Left renal pelvis (tissue), 4 donors: Measurements from ENCODE around the gene TKTL1. TPM values are rescaled to one million over a fixed set of nuclear protein-coding genes. Genes with fewer than 3 reads are reported as not detected.
"Not testable (repeated sequence)": the region's sequence is repeated elsewhere in the genome, so short reads cannot be mapped to it uniquely, and the experiment has no call there.

Experiments
- DNase-seq, 4 donors: peaks; one replicate each; pipeline ENCODE4 v3.0.0-alpha.2; 2013; ENCODE audit warnings: low read depth in 4 of 4, low spot score in 3 of 4
- polyA plus RNA-seq, 4 donors: library from polyadenylated mRNA; unstranded; fragments of 120-200 nt; gene quantifications; one replicate each; pipeline ENCODE4 v1.2.1, GENCODE V29; 2013; ENCODE audit not compliant: insufficient read length in 4 of 4

TKTL1 gene
- polyA plus RNA-seq, result under 1 TPM; 0.22 to 0.33 (median 0.25) TPM

GRCh38 chrX:154295664-154296310 is at the start of gene TKTL1:
TKTL1 (plus strand) TSS chrX:154295795; CDS start chrX:154295860, 65 bp downstream.
- no peak for DNase-seq

DNA sequence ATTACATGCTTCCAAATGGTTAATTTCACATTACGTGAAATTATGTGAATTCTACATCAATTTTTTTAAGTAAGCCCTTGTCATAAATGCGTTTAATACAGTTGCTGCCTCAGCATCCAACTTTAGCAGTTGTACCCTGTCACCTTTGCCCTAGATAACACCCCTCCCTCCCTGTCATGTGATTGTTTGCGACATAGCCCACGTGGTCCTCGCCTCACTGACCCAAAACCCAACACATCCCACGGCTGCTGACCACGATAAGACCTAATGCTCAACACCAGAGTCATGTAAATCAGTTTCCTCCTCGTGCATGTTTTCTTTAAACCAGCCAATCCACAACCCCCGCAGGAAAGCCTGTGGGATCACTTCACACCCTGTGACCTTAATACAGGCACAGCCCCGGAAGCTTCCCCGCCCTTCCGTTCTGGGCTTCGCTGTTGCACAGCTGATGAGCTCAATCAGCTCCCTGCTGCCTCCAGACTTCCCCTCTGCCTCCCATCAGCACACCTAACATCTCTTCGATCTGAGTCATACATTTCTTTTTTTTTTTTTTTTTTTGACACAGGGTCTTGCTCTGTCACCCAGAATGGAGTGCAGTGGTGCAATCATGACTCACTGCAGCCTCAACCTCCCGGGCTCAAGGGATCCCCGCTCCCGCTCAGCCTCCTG is 48.1 kb upstream of the TKTL1 start:
- DNase-seq, result not testable (repeated sequence)

GRCh38 chrX:154248076-154248475 is 47.5 kb upstream of the TKTL1 start:
- DNase-seq, result not testable (repeated sequence)

DNA sequence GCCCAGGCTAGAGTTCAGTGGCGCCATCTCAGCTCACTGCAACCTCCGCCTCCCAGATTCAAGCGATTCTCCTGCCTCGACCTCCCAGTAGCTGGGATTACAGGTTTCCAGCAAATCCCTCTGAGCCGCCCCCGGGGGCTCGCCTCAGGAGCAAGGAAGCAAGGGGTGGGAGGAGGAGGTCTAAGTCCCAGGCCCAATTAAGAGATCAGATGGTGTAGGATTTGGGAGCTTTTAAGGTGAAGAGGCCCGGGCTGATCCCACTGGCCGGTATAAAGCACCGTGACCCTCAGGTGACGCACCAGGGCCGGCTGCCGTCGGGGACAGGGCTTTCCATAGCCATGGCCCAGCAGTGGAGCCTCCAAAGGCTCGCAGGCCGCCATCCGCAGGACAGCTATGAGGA is 38.3 kb upstream of the TKTL1 start, which contains the start of gene OPN1MW3:
Gene OPN1MW3 (plus strand): TSS at position 301 of the 400 bp plus-strand sequence. CDS start 38 bp downstream, at position 339.
- DNase-seq, result not testable (repeated sequence)

DNA sequence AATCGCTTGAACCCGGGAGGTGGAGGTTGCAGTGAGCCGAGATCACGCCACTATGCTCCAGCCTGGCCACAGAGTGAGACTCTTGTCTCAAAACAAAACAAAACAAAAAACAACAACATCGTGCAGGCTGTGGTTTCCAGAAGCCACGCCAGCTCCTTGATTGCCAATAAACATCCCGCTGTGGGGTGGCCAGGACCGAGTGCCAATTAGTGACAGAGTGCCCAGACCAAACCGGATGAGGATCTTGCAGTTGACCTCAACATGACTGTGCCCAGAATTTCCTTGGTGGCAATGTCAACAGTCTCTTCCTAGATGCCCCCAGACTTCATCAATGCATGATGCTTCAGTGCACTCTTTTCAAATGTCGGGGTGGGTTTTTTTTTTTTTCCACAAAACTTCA is 36.9 kb upstream of the TKTL1 start:
- DNase-seq, result not testable (repeated sequence)

- not testable (repeated sequence) for DNase-seq
Measured at GRCh38 chrX:154263072-154263471, 32.5 kb upstream of the TKTL1 start.

GRCh38 chrX:154269245-154269644 is 26.4 kb upstream of the TKTL1 start:
- not testable (repeated sequence) for DNase-seq

DNA sequence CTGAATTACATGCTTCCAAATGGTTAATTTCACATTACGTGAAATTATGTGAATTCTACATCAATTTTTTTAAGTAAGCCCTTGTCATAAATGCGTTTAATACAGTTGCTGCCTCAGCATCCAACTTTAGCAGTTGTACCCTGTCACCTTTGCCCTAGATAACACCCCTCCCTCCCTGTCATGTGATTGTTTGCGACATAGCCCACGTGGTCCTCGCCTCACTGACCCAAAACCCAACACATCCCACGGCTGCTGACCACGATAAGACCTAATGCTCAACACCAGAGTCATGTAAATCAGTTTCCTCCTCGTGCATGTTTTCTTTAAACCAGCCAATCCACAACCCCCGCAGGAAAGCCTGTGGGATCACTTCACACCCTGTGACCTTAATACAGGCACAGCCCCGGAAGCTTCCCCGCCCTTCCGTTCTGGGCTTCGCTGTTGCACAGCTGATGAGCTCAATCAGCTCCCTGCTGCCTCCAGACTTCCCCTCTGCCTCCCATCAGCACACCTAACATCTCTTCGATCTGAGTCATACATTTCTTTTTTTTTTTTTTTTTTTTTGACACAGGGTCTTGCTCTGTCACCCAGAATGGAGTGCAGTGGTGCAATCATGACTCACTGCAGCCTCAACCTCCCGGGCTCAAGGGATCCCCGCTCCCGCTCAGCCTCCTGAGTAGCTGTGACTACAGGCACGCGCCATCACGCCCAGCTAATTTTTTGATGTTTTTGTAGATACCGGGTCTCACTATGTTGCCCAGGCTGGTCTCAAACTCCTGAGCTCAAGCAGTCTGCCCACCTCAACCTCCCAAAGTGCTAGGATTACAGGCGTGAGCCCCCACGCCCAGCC is 10.9 kb upstream of the TKTL1 start:
- DNase-seq, result not testable (repeated sequence)

- DNase-seq, result not testable (repeated sequence)
Measured at GRCh38 chrX:154286406-154286805, 9.2 kb upstream of the TKTL1 start.

DNA sequence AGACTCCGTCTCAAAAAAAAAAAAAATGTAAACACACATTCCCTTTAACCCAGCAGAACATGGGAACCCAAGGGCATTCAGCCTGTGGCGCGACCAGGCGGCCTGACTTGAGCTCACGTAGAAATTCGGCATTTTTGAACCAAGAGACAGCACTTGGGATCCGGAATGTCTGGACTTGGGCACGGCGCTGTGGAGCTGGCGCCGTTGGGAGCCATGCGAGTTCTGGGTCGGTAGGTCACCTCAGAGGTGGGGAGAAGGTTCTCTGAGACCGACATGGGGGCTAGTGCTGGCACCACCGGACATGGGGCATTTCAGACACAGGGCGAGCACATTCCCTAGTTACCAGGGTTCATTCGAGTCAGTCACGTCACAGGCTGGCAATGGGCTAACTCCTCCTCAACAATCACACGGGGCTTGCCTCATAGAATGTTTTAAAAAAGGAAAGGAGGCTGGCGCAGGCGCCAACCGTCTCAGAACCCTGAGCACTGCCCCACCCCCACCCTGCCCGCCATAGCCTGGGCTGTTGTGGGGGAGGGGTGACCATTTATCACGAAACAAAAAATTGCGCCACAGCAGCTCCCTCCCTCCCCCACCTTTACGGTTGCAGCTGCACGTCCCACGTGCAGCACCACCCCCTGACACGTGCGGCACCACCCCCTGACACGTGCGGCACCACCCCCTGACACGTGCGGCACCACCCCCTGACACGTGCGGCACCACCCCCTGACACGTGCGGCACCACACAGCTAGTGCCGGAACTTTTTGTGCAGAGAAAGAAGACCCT is 612 bp upstream of the TKTL1 start, which contains the start of gene TEX28:
Gene TEX28 (minus strand): TSS at position 334 of the 784 bp plus-strand sequence. CDS start 3,007 bp downstream, outside the sequence.
- no peak for DNase-seq

GRCh38 chrX:154296731-154297130 is 1.1 kb downstream of the TKTL1 start:
- DNase-seq, result no peak

- DNase-seq, result no peak
Measured at GRCh38 chrX:154298312-154298711, 2.7 kb downstream of the TKTL1 start.

DNA sequence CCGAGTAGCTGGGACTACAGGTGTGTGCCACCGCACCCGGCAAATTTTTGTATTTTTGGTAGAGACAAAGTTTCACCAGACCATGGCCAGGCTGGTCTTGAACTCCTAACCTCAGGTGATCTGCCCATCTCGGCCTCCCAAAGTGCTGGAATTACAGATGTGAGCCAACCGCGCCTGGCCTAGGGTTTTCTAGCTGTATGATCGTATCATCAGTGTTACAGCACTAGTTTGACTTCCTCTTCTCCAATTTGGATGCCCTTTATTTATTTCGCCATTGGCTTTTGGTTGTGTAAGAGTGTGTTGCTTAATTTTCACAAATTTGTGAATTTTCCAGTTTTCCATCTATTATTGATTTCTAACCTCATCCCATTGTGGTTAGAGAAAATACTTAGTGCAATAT is 5.2 kb downstream of the TKTL1 start:
- DNase-seq, result no peak

DNA sequence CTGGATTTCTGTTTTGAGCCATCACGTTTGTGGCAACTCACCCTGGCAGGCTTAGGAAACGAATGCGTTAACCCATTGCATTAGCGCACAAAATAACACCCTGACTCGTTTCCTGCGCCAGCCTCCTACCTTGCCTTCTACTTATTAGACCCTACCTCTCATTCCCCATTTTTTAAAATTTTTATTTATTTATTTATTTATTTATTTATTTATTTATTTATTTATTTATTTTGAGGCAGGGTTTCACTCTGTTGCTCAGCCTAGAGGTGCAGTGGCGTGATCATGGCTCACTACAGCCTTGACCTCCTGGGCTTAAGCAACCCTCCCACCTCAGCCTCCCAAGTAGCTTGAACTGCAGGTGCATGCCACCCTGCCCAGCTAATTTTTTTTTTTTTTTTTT is 7.4 kb downstream of the TKTL1 start:
- DNase-seq, result not testable (repeated sequence)

DNA sequence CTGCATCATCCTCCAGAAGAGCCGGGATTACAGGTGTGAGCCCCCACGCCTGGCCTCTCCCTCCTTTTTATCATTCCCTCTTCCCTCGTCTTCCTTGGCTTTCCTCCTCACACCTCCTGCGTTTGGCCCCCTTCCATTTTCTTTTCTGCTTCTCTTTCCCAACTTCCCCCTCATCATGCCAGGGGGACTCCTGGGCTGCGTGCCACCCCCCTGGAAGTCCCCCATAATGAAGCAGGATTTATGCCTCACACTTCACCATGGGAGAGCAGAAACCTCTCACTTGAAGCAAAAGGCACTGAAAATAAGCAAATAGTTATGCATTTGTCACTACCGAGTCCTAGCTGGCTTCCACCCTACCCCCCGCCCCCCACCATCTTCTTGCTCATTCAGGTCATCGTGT is 7.9 kb downstream of the TKTL1 start:
- no peak for DNase-seq

DNA sequence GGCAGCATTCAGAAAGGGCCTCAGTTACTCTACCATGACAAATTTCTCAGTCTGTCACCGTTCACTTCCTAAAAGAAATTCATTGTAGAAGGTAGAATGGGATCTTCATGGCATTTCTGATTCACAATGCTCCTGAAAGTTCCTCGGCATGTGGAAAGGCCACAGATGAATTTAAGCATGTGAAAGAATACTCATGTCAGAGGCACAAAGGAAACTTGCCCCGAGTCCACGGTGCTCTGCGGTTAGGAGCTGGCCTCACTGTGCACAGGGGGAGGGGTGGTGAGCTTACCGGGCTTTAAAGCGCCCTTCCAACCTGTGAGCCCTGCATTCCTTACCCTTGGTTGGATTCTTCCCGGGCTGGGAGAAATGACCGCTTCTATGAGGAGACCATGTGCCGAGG is 9.3 kb downstream of the TKTL1 start:
- no peak for DNase-seq

- DNase-seq, result no peak
Measured at GRCh38 chrX:154305541-154306205, 10.1 kb downstream of the TKTL1 start.

DNA sequence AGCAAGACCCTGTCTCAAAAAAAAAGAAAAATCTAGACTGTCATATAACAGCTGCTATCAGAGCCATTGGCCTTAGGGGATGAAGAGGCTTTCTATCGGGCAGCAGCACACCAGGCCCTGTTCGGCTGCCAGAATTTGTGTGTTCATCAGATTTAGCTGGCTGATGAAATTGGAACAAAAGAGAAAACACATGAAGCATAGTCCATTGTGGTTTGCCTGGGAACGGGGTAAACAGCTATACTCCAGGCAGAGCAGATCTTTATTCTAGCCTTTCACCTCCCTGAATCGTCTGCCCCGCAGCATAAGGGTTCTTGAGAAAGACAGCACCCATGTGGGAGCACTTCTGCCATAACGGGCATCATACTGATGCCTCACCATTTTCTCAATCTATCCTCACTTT is 11.6 kb downstream of the TKTL1 start:
- DNase-seq, result no peak

DNA sequence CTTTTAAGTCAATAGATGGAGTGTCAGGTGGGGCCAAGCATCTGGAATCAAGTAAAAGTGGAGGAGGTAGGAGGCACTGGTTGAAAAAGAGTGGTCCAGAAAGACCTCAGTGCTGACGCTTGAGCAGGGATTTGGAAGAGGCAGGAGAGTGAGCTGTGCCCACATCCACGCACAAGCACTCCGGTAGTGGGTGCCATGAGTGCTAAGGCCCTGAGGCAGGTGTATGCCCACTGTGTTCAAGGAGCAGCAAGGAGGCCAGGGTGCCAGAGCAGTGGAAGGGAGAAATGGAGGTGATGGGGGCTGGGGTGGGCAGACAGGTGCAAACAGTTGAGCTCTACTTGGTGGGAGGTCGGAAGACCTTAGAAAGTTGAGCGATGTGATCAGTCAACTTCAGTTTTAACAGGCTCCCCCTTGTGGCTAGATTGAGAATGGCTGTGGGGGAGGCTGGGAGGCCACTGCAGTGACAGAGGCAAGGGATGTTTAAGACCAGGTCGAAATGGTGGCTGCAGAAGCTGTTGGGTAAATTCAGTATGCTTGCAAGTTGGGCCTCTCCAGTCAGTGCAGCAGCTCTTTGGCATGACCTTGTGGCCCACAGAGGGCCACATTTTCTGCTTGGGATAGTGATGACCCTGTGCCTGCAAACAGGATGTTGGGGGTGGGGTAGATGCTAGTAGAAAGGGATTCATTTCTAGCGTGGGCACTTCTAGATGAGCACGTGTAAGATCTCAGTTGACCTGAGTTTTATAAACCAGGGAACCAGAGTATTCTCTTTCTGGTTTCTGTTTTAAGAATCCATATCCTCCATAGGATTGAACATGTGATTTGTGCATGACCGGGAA is 12.7 kb downstream of the TKTL1 start:
- DNase-seq, result no peak
